GM19397 (cell line): ENCODE measurements around the gene PTOV1.
A peak's percentile ranks its signal among the peaks of the same experiment; 100 is the strongest.
"Not testable (repeated sequence)": the region's sequence is repeated elsewhere in the genome, so short reads cannot be mapped to it uniquely, and the experiment has no call there.

Source experiments
- ATAC-seq: cut with Tn5 transposase; IDR thresholded peaks from one replicate; pipeline ENCODE4 v1.9.1; 2021; ENCODE audit warnings: mild to moderate bottlenecking, moderate library complexity; ENCODE audit not compliant: unreplicated experiment

Gene PTOV1

GRCh38 chr19:49817964-49818648 lies 32.9 kb upstream of the PTOV1 start, which contains the start of gene MED25:
Gene MED25, plus strand, starts transcription at chr19:49818289. Its CDS starts 53 bp downstream, at chr19:49818342.
- ATAC-seq = peak; percentile 65

- ATAC-seq = peak; percentile 3
These were observed 32.1 kb upstream of the PTOV1 start for GRCh38 chr19:49818649-49819370.

GRCh38 chr19:49819452-49820115 lies 31.4 kb upstream of the PTOV1 start:
- not testable (repeated sequence) for ATAC-seq

GRCh38 chr19:49820125-49820524 lies 30.8 kb upstream of the PTOV1 start:
- ATAC-seq = no peak

GRCh38 chr19:49823472-49823871 lies 27.5 kb upstream of the PTOV1 start:
- ATAC-seq = no peak

GRCh38 chr19:49824662-49825061 lies 26.3 kb upstream of the PTOV1 start:
- ATAC-seq = no peak

GRCh38 chr19:49827034-49827433 lies 23.9 kb upstream of the PTOV1 start:
- ATAC-seq = no peak

- ATAC-seq = no peak
These were observed 21.8 kb upstream of the PTOV1 start for GRCh38 chr19:49829200-49829599.

GRCh38 chr19:49829721-49830120 lies 21.2 kb upstream of the PTOV1 start:
- ATAC-seq = no peak

- no peak for ATAC-seq
These were observed 20.2 kb upstream of the PTOV1 start for GRCh38 chr19:49830766-49831165.

GRCh38 chr19:49831592-49831991 lies 19.4 kb upstream of the PTOV1 start:
- no peak for ATAC-seq

- no peak for ATAC-seq
These were observed 18.4 kb upstream of the PTOV1 start for GRCh38 chr19:49832556-49832955.

- no peak for ATAC-seq
These were observed 17.4 kb upstream of the PTOV1 start for GRCh38 chr19:49833599-49833998.

- ATAC-seq = no peak
These were observed 15.4 kb upstream of the PTOV1 start for GRCh38 chr19:49835562-49835961.

- ATAC-seq = no peak
These were observed 14.6 kb upstream of the PTOV1 start for GRCh38 chr19:49836176-49837008.

GRCh38 chr19:49837009-49837310 lies 14.0 kb upstream of the PTOV1 start:
- no peak for ATAC-seq

GRCh38 chr19:49837425-49837824 lies 13.5 kb upstream of the PTOV1 start:
- no peak for ATAC-seq

- ATAC-seq = no peak
These were observed 11.9 kb upstream of the PTOV1 start for GRCh38 chr19:49838885-49839588.

- no peak for ATAC-seq
These were observed 11.2 kb upstream of the PTOV1 start for GRCh38 chr19:49839713-49840112.

- no peak for ATAC-seq
These were observed 10.6 kb upstream of the PTOV1 start for GRCh38 chr19:49840321-49840720.
